ENCODE measurements around the gene SLC45A3. TPM values are rescaled to one million over a fixed set of nuclear protein-coding genes. Genes with fewer than 3 reads are reported as not detected.

Gene SLC45A3
- polyA plus RNA-seq, 1 donor from 2014 or later = 0.53 TPM

- Histone ChIP-seq H3K4me2 (ENCODE audit: low read length) (no peak overlapping the region), H3K27me3 (ENCODE audit: insufficient read depth, low read depth, low read length) (no peaks in the 10 kb centered on the region), H3K27ac (ENCODE audit: low read length) (no peak overlapping the region), H2AFZ (ENCODE audit: low read depth, low read length) (no peak overlapping the region), H3K9me2 (ENCODE audit: insufficient read depth, low read length) (no peaks in the 10 kb centered on the region), H3K36me3 (ENCODE audit: insufficient read depth, low read length) (no peaks in the 10 kb centered on the region), H3K9ac (ENCODE audit: low read length) (no peak overlapping the region), H3K9me3 (ENCODE audit: low read length) (no peaks in the 10 kb centered on the region), H3F3A (ENCODE audit: insufficient read depth, low read length, poor library complexity, severe bottlenecking) (no peaks in the 10 kb centered on the region), H3K79me2 (replicated peaks; ENCODE audit: insufficient read depth, low read length) (peaks cover 3% of the 10 kb centered on the region), H3K4me3 (ENCODE audit: low read length) (no peak overlapping the region), H4K20me1 (ENCODE audit: insufficient read depth) (no peaks in the 10 kb centered on the region)
- TF ChIP-seq, protein P1, sequence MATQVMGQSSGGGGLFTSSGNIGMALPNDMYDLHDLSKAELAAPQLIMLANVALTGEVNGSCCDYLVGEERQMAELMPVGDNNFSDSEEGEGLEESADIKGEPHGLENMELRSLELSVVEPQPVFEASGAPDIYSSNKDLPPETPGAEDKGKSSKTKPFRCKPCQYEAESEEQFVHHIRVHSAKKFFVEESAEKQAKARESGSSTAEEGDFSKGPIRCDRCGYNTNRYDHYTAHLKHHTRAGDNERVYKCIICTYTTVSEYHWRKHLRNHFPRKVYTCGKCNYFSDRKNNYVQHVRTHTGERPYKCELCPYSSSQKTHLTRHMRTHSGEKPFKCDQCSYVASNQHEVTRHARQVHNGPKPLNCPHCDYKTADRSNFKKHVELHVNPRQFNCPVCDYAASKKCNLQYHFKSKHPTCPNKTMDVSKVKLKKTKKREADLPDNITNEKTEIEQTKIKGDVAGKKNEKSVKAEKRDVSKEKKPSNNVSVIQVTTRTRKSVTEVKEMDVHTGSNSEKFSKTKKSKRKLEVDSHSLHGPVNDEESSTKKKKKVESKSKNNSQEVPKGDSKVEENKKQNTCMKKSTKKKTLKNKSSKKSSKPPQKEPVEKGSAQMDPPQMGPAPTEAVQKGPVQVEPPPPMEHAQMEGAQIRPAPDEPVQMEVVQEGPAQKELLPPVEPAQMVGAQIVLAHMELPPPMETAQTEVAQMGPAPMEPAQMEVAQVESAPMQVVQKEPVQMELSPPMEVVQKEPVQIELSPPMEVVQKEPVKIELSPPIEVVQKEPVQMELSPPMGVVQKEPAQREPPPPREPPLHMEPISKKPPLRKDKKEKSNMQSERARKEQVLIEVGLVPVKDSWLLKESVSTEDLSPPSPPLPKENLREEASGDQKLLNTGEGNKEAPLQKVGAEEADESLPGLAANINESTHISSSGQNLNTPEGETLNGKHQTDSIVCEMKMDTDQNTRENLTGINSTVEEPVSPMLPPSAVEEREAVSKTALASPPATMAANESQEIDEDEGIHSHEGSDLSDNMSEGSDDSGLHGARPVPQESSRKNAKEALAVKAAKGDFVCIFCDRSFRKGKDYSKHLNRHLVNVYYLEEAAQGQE (IDR thresholded peaks at IDR 0.05; ENCODE audit: borderline replicate concordance) = no peak
- TF ChIP-seq CTCF (IDR thresholded peaks at IDR 0.05; ENCODE audit: poor library complexity, severe bottlenecking) (no peak), SMC3 (conservative IDR thresholded peaks at IDR 0.05; ENCODE audit: poor library complexity) (no peak), TAF1 (IDR thresholded peaks at IDR 0.05; ENCODE audit: low read depth) (no peak), RAD21 (conservative IDR thresholded peaks at IDR 0.05) (no peak)
These were observed 16.9 kb downstream of the SLC45A3 start for GRCh38 chr1:205663286-205663936.

GRCh38 chr1:205662791-205663190 lies 17.5 kb downstream of the SLC45A3 start:
- H3K4me3 ChIP-seq (ENCODE audit: low read length) = no peak overlapping the region
- no peak overlapping the region for H2AFZ ChIP-seq (ENCODE audit: low read depth, low read length)
- no peak overlapping the region for H3K4me2 ChIP-seq (ENCODE audit: low read length)
- no peaks in the 10 kb centered on the region for H3K36me3 ChIP-seq (ENCODE audit: insufficient read depth, low read length)
- no peaks in the 10 kb centered on the region for H3K27me3 ChIP-seq (ENCODE audit: insufficient read depth, low read depth, low read length)
- H3K9ac ChIP-seq (ENCODE audit: low read length) = no peak overlapping the region
- H3F3A ChIP-seq (ENCODE audit: insufficient read depth, low read length, poor library complexity, severe bottlenecking) = no peaks in the 10 kb centered on the region
- H3K9me3 ChIP-seq (ENCODE audit: low read length) = no peaks in the 10 kb centered on the region
- H3K27ac ChIP-seq (ENCODE audit: low read length) = no peak overlapping the region
- H3K79me2 ChIP-seq (replicated peaks; ENCODE audit: insufficient read depth, low read length) = no peaks in the 10 kb centered on the region
- H3K9me2 ChIP-seq (ENCODE audit: insufficient read depth, low read length) = no peaks in the 10 kb centered on the region
- H4K20me1 ChIP-seq (ENCODE audit: insufficient read depth) = no peaks in the 10 kb centered on the region
- TF ChIP-seq EP300 (conservative IDR thresholded peaks at IDR 0.05; ENCODE audit: poor library complexity, severe bottlenecking) = no peak
- no peak for TF ChIP-seq EZH2 (IDR thresholded peaks at IDR 0.05; ENCODE audit: borderline replicate concordance, insufficient read depth, low read length, poor library complexity, severe bottlenecking)
- TF ChIP-seq RAD21 (conservative IDR thresholded peaks at IDR 0.05) = no peak
- no peak for TF ChIP-seq MXI1 (conservative IDR thresholded peaks at IDR 0.05; ENCODE audit: poor library complexity, severe bottlenecking)
- TF ChIP-seq, protein P1 (IDR thresholded peaks at IDR 0.05; ENCODE audit: borderline replicate concordance) = no peak
- TF ChIP-seq CTCF (IDR thresholded peaks at IDR 0.05; ENCODE audit: poor library complexity, severe bottlenecking) = no peak
- TF ChIP-seq TAF1 (IDR thresholded peaks at IDR 0.05; ENCODE audit: low read depth) = no peak
- no peak for TF ChIP-seq SMC3 (conservative IDR thresholded peaks at IDR 0.05; ENCODE audit: poor library complexity)
- no peak for TF ChIP-seq POLR2AphosphoS5 (IDR thresholded peaks at IDR 0.05)
